PFSK-1 (cell line): ENCODE results near the gene GRK1.

Experiments used
- POLR2AphosphoS5 ChIP-seq: IDR thresholded peaks from 2 replicates; pipeline ENCODE4 v1.6.1; 2012; ENCODE audit warnings: low read depth, mild to moderate bottlenecking, control low read depth, low read length, moderate library complexity
- REST ChIP-seq, 2 experiments: IDR thresholded peaks; 2 replicates each; pipeline versions ENCODE4 v1.6.1 to v1.8.0; 2011 to 2012; ENCODE audit warnings: low read depth in 2 of 2, low read length in 2 of 2, control low read depth in 1 of 2, inconsistent platforms in 1 of 2, mild to moderate bottlenecking in 1 of 2, moderate library complexity in 1 of 2; ENCODE audit not compliant: insufficient read depth in 1 of 2
- TAF1 ChIP-seq: IDR thresholded peaks from 2 replicates; pipeline ENCODE4 v1.6.1; 2012; ENCODE audit warnings: low read length, control low read depth, borderline replicate concordance; ENCODE audit not compliant: insufficient read depth

- no peak for TF ChIP-seq TAF1
- no peak for TF ChIP-seq POLR2AphosphoS5
- TF ChIP-seq REST (IDR thresholded peaks at IDR 0.05; ENCODE audit: insufficient read depth in 1 of 2, low read depth in 2 of 2, low read length in 2 of 2) = no peak
Measured at GRCh38 chr13:113664751-113665596, 2.0 kb upstream of the GRK1 start.
